B cell (primary cell): ENCODE measurements around the gene SPEG.

Experiments used
- EZH2 ChIP-seq: IDR thresholded peaks from 2 replicates; pipeline ENCODE4 v1.6.1; 2012; ENCODE audit warnings: borderline replicate concordance, low read depth, mild to moderate bottlenecking, moderate library complexity, low read length; ENCODE audit not compliant: insufficient read depth, poor library complexity, severe bottlenecking
- TF ChIP-seq, protein P1 (sequence below): fragments of 200-600 bp; IDR thresholded peaks from one replicate; pipeline ENCODE4 v1.8.0; 2022; ENCODE audit warnings: antibody characterized with exemption, mild to moderate bottlenecking

DNA sequence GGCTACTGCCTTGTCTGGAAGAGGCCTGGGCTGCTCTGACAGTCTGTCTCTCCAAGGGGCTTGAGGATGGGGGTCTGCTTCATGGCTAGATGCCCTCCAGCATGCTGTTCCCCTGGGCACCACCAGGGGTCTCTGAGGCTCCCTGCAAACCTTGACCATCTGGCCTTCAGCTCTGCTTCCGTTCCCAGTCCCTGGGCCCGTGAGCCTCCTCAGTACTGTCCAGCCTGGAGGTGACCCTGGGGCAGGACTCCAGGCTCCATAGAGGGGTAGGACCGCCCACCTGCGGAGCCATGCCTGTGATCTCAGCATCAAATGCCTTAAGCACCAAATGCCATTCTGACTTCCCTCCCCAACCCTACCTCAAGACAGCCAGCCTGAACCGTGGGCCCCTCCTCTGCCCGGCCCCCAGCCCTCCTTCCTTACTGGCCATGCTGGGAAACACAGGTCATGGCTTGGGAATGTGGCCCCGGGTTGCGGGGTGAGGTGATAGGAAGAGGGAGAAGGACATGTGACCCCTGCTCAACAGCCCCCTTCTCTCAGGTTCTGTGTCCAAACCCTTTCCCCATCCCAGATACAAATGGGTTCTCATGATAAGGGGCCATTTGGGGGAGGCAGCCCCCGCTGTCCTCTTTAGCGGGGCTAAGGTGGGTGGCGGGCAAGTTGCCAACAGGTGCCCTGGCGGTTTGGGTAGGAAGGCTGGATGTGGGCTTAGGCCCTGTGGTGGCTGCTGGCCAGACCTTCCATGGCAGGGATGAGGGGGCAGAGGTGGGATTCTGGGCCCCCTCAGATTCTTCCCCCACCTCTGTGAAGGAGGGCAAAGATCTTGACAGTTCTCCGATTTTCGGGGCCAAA, 25.0 kb downstream of the SPEG start:
- TF ChIP-seq, protein P1, sequence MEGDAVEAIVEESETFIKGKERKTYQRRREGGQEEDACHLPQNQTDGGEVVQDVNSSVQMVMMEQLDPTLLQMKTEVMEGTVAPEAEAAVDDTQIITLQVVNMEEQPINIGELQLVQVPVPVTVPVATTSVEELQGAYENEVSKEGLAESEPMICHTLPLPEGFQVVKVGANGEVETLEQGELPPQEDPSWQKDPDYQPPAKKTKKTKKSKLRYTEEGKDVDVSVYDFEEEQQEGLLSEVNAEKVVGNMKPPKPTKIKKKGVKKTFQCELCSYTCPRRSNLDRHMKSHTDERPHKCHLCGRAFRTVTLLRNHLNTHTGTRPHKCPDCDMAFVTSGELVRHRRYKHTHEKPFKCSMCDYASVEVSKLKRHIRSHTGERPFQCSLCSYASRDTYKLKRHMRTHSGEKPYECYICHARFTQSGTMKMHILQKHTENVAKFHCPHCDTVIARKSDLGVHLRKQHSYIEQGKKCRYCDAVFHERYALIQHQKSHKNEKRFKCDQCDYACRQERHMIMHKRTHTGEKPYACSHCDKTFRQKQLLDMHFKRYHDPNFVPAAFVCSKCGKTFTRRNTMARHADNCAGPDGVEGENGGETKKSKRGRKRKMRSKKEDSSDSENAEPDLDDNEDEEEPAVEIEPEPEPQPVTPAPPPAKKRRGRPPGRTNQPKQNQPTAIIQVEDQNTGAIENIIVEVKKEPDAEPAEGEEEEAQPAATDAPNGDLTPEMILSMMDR = peak; percentile 85
- no peak for TF ChIP-seq EZH2
